Measurements from ENCODE around the gene TREM1. TPM values are rescaled to one million over a fixed set of nuclear protein-coding genes. Genes with fewer than 3 reads are reported as not detected.

Gene TREM1
- polyA plus RNA-seq, 2 donors, result 0.15 to 0.43 TPM

DNA sequence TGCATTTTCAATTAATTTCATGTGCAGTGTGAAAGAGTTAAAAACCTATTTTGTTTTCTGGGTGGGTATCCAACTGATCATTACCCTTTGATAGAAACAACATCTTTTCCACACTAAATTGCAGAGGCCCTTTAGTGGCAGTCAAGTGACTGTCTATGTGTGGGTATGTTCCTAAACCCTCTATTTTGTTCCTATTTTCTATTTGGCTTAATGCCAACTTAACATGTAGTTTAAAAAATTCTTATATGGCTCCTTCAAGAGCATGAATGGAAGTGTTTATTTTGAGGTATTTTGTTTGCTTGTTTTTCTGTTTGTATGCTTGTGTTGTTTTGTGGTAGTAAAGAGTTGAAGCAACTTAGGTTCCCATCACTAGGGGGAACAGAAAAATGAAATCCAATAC, 19.9 kb downstream of the TREM1 start:
- no peaks in the 10 kb centered on the region for H3K4me1 ChIP-seq (ENCODE audit: control insufficient read depth in 2 of 2, insufficient read depth in 2 of 2, low read length in 1 of 2)
- H3K27me3 ChIP-seq (ENCODE audit: control insufficient read depth in 1 of 2, insufficient read depth in 2 of 2, low read length in 2 of 2), result no peaks in the 10 kb centered on the region
- H3K27ac ChIP-seq (ENCODE audit: low read depth in 2 of 2, low read length in 1 of 2), result no peak overlapping the region
- no peak overlapping the region for H3K4me3 ChIP-seq (ENCODE audit: low read depth in 1 of 2, low read length in 2 of 2)
- no peaks in the 10 kb centered on the region for H3K9me3 ChIP-seq (ENCODE audit: control insufficient read depth in 2 of 2, insufficient read depth in 1 of 2, low read depth in 1 of 2, low read length in 1 of 2)
- H3K36me3 ChIP-seq (ENCODE audit: control insufficient read depth in 2 of 2, insufficient read depth in 2 of 2, low read length in 1 of 2), result no peaks in the 10 kb centered on the region

DNA sequence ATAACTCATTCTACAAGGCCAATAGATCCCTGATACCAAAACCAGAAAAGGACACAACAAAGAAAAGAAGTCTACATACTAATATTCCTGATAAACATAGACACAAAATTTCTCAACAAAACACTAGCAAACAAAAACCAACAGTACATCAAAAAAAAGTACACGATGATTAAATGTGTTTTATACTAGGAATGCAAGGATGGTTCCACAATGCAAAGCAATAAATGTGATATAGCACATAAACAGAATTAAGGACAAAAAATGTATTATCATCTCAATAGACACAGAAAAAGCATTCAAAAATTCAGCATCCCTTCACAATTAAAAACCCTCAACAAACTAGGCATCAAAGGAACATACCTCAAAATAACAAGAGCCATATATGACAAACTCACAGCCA, 23.2 kb downstream of the TREM1 start:
- 96 to 98% methylated on average over 1 of the region's 1 CpG for WGBS, 2 donors
- Histone ChIP-seq H3K4me1 (ENCODE audit: control insufficient read depth in 2 of 2, insufficient read depth in 2 of 2, low read length in 1 of 2) (no peaks in the 10 kb centered on the region), H3K9me3 (ENCODE audit: control insufficient read depth in 2 of 2, insufficient read depth in 1 of 2, low read depth in 1 of 2, low read length in 1 of 2) (peaks cover 0 to under 1% of the 10 kb centered on the region in 2 donors), H3K27me3 (ENCODE audit: control insufficient read depth in 1 of 2, insufficient read depth in 2 of 2, low read length in 2 of 2) (peaks cover 0 to 3% of the 10 kb centered on the region in 2 donors), H3K27ac (ENCODE audit: low read depth in 2 of 2, low read length in 1 of 2) (no peak overlapping the region), H3K4me3 (ENCODE audit: low read depth in 1 of 2, low read length in 2 of 2) (no peak overlapping the region), H3K36me3 (ENCODE audit: control insufficient read depth in 2 of 2, insufficient read depth in 2 of 2, low read length in 1 of 2) (no peaks in the 10 kb centered on the region)

DNA sequence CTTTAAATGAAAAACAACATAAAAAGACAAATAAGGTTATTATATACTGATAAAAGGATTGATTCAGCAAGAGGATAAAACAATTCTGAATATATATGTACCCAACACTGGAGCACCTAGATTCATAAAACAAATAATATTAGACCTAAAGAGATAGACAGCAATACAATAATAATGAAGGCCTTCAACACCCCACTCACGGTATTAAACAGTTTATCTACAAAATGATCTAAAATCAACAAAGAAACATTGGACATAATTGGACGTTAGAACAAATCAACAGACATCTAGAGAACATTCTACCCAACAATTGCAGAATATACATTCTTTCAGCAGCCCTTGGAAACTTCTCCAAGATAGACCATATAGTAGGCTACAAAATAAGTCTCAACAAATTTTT, 24.1 kb downstream of the TREM1 start:
- Histone ChIP-seq H3K4me1 (ENCODE audit: control insufficient read depth in 2 of 2, insufficient read depth in 2 of 2, low read length in 1 of 2) (no peaks in the 10 kb centered on the region), H3K4me3 (ENCODE audit: low read depth in 1 of 2, low read length in 2 of 2) (no peak overlapping the region), H3K27ac (ENCODE audit: low read depth in 2 of 2, low read length in 1 of 2) (no peak overlapping the region), H3K9me3 (ENCODE audit: control insufficient read depth in 2 of 2, insufficient read depth in 1 of 2, low read depth in 1 of 2, low read length in 1 of 2) (peaks cover 0 to 3% of the 10 kb centered on the region in 2 donors), H3K36me3 (ENCODE audit: control insufficient read depth in 2 of 2, insufficient read depth in 2 of 2, low read length in 1 of 2) (no peaks in the 10 kb centered on the region), H3K27me3 (ENCODE audit: control insufficient read depth in 1 of 2, insufficient read depth in 2 of 2, low read length in 2 of 2) (peaks cover 0 to 3% of the 10 kb centered on the region in 2 donors)
- WGBS, 2 donors, result 64 to 65% methylated on average over 2 of the region's 2 CpGs

DNA sequence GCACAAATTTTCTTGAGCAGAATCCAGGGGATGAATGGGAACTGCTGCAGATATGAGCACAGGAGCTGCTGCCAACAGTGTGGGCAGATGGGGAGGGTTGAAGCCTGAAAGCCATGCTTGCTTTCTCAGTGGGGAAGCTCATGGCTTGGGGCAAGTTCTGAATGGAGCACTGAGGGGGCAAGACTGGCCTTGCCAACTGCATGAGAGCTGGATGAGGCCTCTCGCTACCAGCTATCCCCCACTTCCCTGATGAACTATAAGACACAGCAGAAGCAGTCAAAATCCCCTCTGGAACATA, 28.3 kb downstream of the TREM1 start:
- peaks cover 0 to 3% of the 10 kb centered on the region in 2 donors for H3K9me3 ChIP-seq (ENCODE audit: control insufficient read depth in 2 of 2, insufficient read depth in 1 of 2, low read depth in 1 of 2, low read length in 1 of 2)
- H3K27ac ChIP-seq (ENCODE audit: low read depth in 2 of 2, low read length in 1 of 2), result no peak overlapping the region
- peaks cover 0 to 3% of the 10 kb centered on the region in 2 donors for H3K27me3 ChIP-seq (ENCODE audit: control insufficient read depth in 1 of 2, insufficient read depth in 2 of 2, low read length in 2 of 2)
- H3K4me1 ChIP-seq (ENCODE audit: control insufficient read depth in 2 of 2, insufficient read depth in 2 of 2, low read length in 1 of 2), result no peaks in the 10 kb centered on the region
- no peaks in the 10 kb centered on the region for H3K36me3 ChIP-seq (ENCODE audit: control insufficient read depth in 2 of 2, insufficient read depth in 2 of 2, low read length in 1 of 2)
- no peak overlapping the region for H3K4me3 ChIP-seq (ENCODE audit: low read depth in 1 of 2, low read length in 2 of 2)
- 67 to 76% methylated on average over 1 of the region's 1 CpG for WGBS, 2 donors

DNA sequence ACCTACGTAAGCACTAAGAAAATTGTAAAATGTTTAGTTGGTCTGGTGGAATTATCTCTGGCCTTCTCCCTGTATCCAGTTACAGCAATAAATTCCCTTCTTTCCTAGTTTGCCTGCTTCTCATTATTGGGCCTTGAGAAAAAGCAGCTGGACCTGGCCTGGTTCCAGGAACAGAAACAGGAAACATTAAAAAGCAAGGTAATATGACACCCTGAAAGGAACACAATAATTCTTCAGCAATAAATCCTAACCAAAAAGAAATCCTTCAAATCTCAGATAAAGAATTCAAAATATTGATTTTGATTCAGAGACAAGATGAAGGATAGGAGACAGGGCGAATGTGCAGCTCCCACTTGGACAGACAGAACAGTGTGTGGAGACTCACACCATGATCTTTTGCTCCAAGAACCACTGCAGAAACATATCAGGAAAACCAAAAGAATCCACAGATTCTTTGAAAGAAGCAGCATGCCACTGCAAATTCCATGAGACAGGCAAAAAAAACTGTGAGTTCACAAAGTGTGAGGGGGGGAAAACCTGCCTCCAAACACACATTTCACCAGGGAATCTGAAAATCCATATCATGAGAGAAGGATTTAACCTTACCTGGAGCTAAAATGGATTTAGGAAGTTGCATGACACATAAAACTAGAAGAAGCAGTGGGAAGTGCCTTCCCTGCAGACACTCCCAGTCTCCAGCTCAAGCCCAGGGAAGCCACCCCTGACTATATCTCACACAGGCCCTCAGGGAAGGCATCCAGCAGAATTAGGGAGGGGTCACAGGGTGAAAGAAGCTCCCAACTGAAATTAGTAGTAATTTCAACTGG, 28.9 kb downstream of the TREM1 start:
- 29 to 52% methylated on average over 2 of the region's 2 CpGs for WGBS, 2 donors
- Histone ChIP-seq H3K4me3 (ENCODE audit: low read depth in 1 of 2, low read length in 2 of 2) (no peak overlapping the region), H3K36me3 (ENCODE audit: control insufficient read depth in 2 of 2, insufficient read depth in 2 of 2, low read length in 1 of 2) (no peaks in the 10 kb centered on the region), H3K27me3 (ENCODE audit: control insufficient read depth in 1 of 2, insufficient read depth in 2 of 2, low read length in 2 of 2) (peaks cover 0 to 3% of the 10 kb centered on the region in 2 donors), H3K27ac (ENCODE audit: low read depth in 2 of 2, low read length in 1 of 2) (no peak overlapping the region), H3K9me3 (ENCODE audit: control insufficient read depth in 2 of 2, insufficient read depth in 1 of 2, low read depth in 1 of 2, low read length in 1 of 2) (peaks cover 0 to 3% of the 10 kb centered on the region in 2 donors), H3K4me1 (ENCODE audit: control insufficient read depth in 2 of 2, insufficient read depth in 2 of 2, low read length in 1 of 2) (no peaks in the 10 kb centered on the region)

DNA sequence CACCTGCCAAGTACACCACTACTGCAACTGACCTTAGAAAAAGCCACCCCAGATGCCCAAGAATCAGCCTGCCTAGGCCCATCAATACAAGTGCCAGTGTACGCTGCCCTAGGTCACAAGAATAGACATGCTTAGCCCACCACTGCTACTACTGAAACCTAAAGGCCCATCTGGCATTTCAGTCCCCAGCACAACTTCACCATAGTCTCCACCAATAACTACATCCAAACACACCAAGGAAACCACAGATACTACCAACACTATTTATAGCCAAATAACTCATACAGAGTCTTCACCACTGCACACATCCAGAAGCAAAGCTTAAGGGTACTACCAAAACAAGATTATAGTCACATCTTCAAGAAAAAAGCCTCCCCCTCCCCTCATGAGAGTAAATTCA, 30.1 kb downstream of the TREM1 start:
- Histone ChIP-seq H3K36me3 (ENCODE audit: control insufficient read depth in 2 of 2, insufficient read depth in 2 of 2, low read length in 1 of 2) (no peaks in the 10 kb centered on the region), H3K27ac (ENCODE audit: low read depth in 2 of 2, low read length in 1 of 2) (no peak overlapping the region), H3K27me3 (ENCODE audit: control insufficient read depth in 1 of 2, insufficient read depth in 2 of 2, low read length in 2 of 2) (peaks cover 0 to 3% of the 10 kb centered on the region in 2 donors), H3K4me3 (ENCODE audit: low read depth in 1 of 2, low read length in 2 of 2) (no peak overlapping the region), H3K9me3 (ENCODE audit: control insufficient read depth in 2 of 2, insufficient read depth in 1 of 2, low read depth in 1 of 2, low read length in 1 of 2) (peaks cover 0 to 3% of the 10 kb centered on the region in 2 donors), H3K4me1 (ENCODE audit: control insufficient read depth in 2 of 2, insufficient read depth in 2 of 2, low read length in 1 of 2) (no peaks in the 10 kb centered on the region)
- WGBS, 2 donors, result 81 to 93% methylated on average over 1 of the region's 1 CpG

DNA sequence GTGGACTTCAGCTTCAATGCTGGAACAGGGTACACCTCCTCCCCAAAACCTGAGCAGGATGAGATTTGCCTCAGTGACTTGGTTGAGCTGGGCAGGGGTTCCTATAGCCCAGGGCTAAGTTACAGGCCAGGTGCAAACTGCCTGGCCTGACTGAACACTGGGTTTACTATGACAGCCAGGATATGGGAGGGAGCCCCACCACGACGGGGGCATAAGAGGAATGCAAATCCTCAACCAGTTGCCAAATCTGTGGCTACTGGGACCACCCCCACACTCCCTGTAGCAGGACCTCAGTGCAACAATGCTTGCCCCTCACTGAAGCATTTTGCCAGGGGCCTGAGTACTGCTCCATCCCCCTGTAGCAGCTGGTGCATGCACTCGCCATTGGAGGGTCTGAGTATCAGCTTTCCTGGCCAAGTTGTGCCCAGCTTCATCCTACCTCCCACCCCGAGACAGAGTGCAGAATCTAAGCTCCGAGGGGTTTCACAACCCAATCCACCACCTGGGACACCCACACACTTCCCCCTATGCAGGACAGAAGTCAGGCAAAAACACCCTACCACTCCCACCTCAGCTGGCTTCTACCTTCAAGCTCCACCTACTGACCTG, 30.7 kb downstream of the TREM1 start:
- WGBS, 2 donors, result 78% methylated on average over 5 of the region's 5 CpGs
- H3K27ac ChIP-seq (ENCODE audit: low read depth in 2 of 2, low read length in 1 of 2), result no peak overlapping the region
- peaks cover 0 to 3% of the 10 kb centered on the region in 2 donors for H3K27me3 ChIP-seq (ENCODE audit: control insufficient read depth in 1 of 2, insufficient read depth in 2 of 2, low read length in 2 of 2)
- H3K36me3 ChIP-seq (ENCODE audit: control insufficient read depth in 2 of 2, insufficient read depth in 2 of 2, low read length in 1 of 2), result no peaks in the 10 kb centered on the region
- no peaks in the 10 kb centered on the region for H3K4me1 ChIP-seq (ENCODE audit: control insufficient read depth in 2 of 2, insufficient read depth in 2 of 2, low read length in 1 of 2)
- H3K9me3 ChIP-seq (ENCODE audit: control insufficient read depth in 2 of 2, insufficient read depth in 1 of 2, low read depth in 1 of 2, low read length in 1 of 2), result peaks cover 2 to 3% of the 10 kb centered on the region in 2 donors
- no peak overlapping the region for H3K4me3 ChIP-seq (ENCODE audit: low read depth in 1 of 2, low read length in 2 of 2)

DNA sequence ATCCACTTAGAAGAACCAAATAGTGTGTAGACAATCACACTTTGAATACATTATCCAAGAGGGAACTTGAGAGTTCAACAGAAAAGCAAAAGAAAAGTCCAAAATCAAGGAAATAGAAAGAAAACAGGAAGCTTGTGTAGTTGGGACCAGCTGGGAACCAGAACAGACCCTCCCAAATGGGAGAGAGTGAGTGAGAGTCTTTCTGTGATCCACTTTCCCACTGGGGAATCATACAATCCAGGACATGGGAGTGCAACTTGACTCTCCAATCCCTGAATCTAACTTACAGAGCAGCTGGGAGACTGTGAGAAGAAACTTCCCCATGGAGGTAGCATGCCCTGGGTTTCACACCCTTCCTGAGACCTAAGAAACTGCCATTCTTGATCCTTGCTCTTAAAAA, 31.4 kb downstream of the TREM1 start:
- H3K9me3 ChIP-seq (ENCODE audit: control insufficient read depth in 2 of 2, insufficient read depth in 1 of 2, low read depth in 1 of 2, low read length in 1 of 2), result peaks cover 2 to 3% of the 10 kb centered on the region in 2 donors
- H3K27ac ChIP-seq (ENCODE audit: low read depth in 2 of 2, low read length in 1 of 2), result no peak overlapping the region
- H3K4me1 ChIP-seq (ENCODE audit: control insufficient read depth in 2 of 2, insufficient read depth in 2 of 2, low read length in 1 of 2), result no peaks in the 10 kb centered on the region
- H3K27me3 ChIP-seq (ENCODE audit: control insufficient read depth in 1 of 2, insufficient read depth in 2 of 2, low read length in 2 of 2), result peaks cover 0 to 3% of the 10 kb centered on the region in 2 donors
- no peaks in the 10 kb centered on the region for H3K36me3 ChIP-seq (ENCODE audit: control insufficient read depth in 2 of 2, insufficient read depth in 2 of 2, low read length in 1 of 2)
- H3K4me3 ChIP-seq (ENCODE audit: low read depth in 1 of 2, low read length in 2 of 2), result no peak overlapping the region

DNA sequence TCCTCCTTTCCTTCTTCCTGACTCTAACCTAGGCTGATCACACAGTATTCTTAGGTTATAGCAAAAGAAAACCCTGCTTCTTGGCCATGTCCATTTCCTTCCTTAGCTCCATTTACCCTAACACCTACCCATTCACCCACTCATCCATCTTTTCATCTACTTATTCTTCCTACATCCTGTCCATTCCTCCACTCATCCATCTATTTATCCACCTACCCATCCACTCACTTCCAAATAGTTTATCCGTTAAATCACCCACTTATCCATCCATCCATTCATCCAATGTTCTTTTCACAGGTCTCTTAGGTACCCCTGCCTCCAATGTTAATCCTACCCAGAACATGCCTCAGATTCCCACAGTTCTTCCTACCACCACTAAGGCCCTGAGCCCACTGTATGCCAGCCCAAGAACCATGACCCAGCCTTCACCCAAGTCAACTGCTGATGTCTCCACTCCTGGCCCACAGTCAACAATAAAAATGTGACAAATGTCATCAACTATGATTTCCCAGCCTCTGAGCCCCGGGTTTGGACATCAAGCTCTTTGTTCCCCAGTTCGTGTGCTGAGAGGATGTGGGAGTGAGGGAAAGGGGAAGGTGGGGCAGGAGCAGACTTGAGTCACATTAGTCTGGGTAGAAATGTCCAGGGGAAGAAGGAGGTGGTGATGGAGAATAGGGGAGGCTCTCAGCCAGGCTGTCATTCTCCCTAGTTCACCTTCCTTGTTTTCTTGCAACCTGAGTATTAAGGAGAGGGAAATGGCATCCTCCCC, 33.9 kb downstream of the TREM1 start:
- Histone ChIP-seq H3K27ac (ENCODE audit: low read depth in 2 of 2, low read length in 1 of 2) (no peak overlapping the region), H3K9me3 (ENCODE audit: control insufficient read depth in 2 of 2, insufficient read depth in 1 of 2, low read depth in 1 of 2, low read length in 1 of 2) (peaks cover 0 to 2% of the 10 kb centered on the region in 2 donors), H3K36me3 (ENCODE audit: control insufficient read depth in 2 of 2, insufficient read depth in 2 of 2, low read length in 1 of 2) (no peaks in the 10 kb centered on the region), H3K27me3 (ENCODE audit: control insufficient read depth in 1 of 2, insufficient read depth in 2 of 2, low read length in 2 of 2) (no peaks in the 10 kb centered on the region), H3K4me1 (ENCODE audit: control insufficient read depth in 2 of 2, insufficient read depth in 2 of 2, low read length in 1 of 2) (no peaks in the 10 kb centered on the region), H3K4me3 (ENCODE audit: low read depth in 1 of 2, low read length in 2 of 2) (no peak overlapping the region)
- 64 to 66% methylated on average over 3 of the region's 3 CpGs for WGBS, 2 donors

Data from esophagus (tissue), 2 donors.